Uterus (tissue), 4 donors: ENCODE results near the gene LRBA. TPM values are rescaled to one million over a fixed set of nuclear protein-coding genes. Genes with fewer than 3 reads are reported as not detected.

ENCODE experiments used
- DNase-seq, 2 donors: peaks; one replicate each; pipeline ENCODE4 v3.0.0-alpha.2; 2019 to 2020
- H3K27ac ChIP-seq, 2 donors: fragments of 200-600 bp; sonication (generic); 1 replicate in 1 of 2; 2 replicates in 1 of 2; pipeline ENCODE4 v1.5.1; 2016 to 2018
- H3K27me3 ChIP-seq, 2 donors: fragments of 200-600 bp; sonication (generic); one replicate each; pipeline ENCODE4 v1.5.1; 2018 to 2019; ENCODE audit warnings: control low read depth in 1 of 2
- H3K36me3 ChIP-seq, 2 donors: fragments of 200-600 bp; sonication (generic); one replicate each; pipeline ENCODE4 v1.5.1; 2019; ENCODE audit warnings: control low read depth in 1 of 2
- H3K4me1 ChIP-seq, 2 donors: fragments of 200-600 bp; sonication (generic); one replicate each; pipeline ENCODE4 v1.5.1; 2018 to 2019; ENCODE audit warnings: control low read depth in 1 of 2
- H3K4me3 ChIP-seq, 2 donors: fragments of 200-600 bp; sonication (generic); 1 replicate in 1 of 2; 2 replicates in 1 of 2; pipeline ENCODE4 v1.5.1; 2018 to 2019; ENCODE audit warnings: mild to moderate bottlenecking in 1 of 2
- H3K9me3 ChIP-seq, 2 donors: fragments of 200-600 bp; sonication (generic); one replicate each; pipeline ENCODE4 v1.5.1; 2019; ENCODE audit warnings: control low read depth in 1 of 2
- POLR2A ChIP-seq, 2 donors: fragments of 450-650 bp; IDR thresholded peaks; one replicate each; pipeline ENCODE4 v1.6.1; 2016; ENCODE audit warnings: antibody characterized with exemption in 2 of 2, mild to moderate bottlenecking in 1 of 2, moderate library complexity in 1 of 2
- intact Hi-C: fragments of 100-400 bp; cut with DNase I; formaldehyde crosslinking; loops from one replicate; pipeline ENCODE4 v1.15.1; 2023; ENCODE audit warnings: low total_unique reads
- total RNA-seq, 4 donors: library from RNA; depleted of rRNA in 3 of 4; stranded (reverse); fragments of >200 nt in 3 of 4; gene quantifications; one replicate each; pipeline versions ENCODE4 v1.1.0 to v1.2.4, GENCODE V29; 2014 to 2023
- TF ChIP-seq, protein P1 (sequence below), 4 experiments: fragments of 200-600 bp in 2 of 4; fragments of 450-650 bp in 2 of 4; sonication (generic) in 2 of 4; IDR thresholded peaks; one replicate each; pipeline ENCODE4 v1.5.1; 2016 to 2019; ENCODE audit warnings: antibody characterized with exemption in 4 of 4, mild to moderate bottlenecking in 2 of 4, moderate library complexity in 1 of 4
- donor health status: DM: yes; HTN: yes; CAD: no.

LRBA gene
- total RNA-seq, 4 donors from 2014 or later, result 32.0 to 126 (median 41.7) TPM

DNA sequence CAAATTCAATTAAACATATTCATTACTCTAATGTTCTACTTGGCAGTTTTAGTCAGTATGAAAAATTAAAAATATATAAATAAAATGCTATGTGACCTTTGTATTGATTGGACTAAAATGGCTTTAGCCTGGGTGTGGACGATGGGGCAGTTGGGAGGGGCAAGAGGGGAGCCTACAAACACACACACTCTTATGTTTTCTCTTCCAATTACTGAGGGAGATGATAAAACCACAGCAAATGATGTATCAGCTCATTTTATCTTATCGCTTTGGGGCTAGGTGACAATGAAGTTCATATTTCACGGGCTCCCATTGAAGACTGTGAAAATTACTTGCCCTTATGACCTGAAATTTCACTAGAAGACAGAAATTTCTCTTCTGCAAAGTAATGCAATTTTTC, 517.5 kb downstream of the LRBA start:
- H3K9me3 ChIP-seq, result no peaks in the 10 kb centered on the region
- no peak for DNase-seq
- H3K36me3 ChIP-seq, result no peaks in the 10 kb centered on the region
- no peaks in the 10 kb centered on the region for H3K4me1 ChIP-seq
- no peak for TF ChIP-seq POLR2A (IDR thresholded peaks at IDR 0.05)
- TF ChIP-seq, protein P1, sequence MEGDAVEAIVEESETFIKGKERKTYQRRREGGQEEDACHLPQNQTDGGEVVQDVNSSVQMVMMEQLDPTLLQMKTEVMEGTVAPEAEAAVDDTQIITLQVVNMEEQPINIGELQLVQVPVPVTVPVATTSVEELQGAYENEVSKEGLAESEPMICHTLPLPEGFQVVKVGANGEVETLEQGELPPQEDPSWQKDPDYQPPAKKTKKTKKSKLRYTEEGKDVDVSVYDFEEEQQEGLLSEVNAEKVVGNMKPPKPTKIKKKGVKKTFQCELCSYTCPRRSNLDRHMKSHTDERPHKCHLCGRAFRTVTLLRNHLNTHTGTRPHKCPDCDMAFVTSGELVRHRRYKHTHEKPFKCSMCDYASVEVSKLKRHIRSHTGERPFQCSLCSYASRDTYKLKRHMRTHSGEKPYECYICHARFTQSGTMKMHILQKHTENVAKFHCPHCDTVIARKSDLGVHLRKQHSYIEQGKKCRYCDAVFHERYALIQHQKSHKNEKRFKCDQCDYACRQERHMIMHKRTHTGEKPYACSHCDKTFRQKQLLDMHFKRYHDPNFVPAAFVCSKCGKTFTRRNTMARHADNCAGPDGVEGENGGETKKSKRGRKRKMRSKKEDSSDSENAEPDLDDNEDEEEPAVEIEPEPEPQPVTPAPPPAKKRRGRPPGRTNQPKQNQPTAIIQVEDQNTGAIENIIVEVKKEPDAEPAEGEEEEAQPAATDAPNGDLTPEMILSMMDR (IDR thresholded peaks at IDR 0.05), result no peak
- no peaks in the 10 kb centered on the region for H3K27me3 ChIP-seq
- H3K4me3 ChIP-seq, result no peak overlapping the region
- H3K27ac ChIP-seq, result no peak overlapping the region
- intact Hi-C loops, result no loop called here

DNA sequence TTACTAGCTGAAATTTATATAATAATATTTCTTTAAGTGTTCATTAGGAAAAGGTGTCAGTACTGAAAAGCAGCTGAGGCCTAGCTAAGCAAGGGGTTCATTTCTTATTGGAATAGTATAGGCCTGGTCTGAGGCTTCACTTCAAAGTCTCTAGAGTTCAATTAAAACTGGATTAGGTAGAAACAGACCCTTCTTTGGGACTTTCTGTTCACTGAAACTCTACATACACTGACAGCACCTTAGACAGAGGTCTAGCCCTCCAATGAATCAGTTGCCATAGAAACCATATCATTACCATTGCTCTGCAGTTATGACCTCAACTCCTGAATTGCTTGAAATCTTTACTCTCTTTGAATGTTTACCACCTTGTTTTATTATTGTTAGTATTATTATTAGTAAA, 519.5 kb downstream of the LRBA start:
- Histone ChIP-seq H3K36me3 (no peaks in the 10 kb centered on the region), H3K9me3 (no peaks in the 10 kb centered on the region), H3K4me1 (no peaks in the 10 kb centered on the region), H3K27me3 (no peaks in the 10 kb centered on the region), H3K4me3 (no peak overlapping the region), H3K27ac (no peak overlapping the region)
- intact Hi-C loops, result no loop called here
- TF ChIP-seq, protein P1 (IDR thresholded peaks at IDR 0.05), result no peak
- no peak for TF ChIP-seq POLR2A (IDR thresholded peaks at IDR 0.05)
- DNase-seq, result no peak

DNA sequence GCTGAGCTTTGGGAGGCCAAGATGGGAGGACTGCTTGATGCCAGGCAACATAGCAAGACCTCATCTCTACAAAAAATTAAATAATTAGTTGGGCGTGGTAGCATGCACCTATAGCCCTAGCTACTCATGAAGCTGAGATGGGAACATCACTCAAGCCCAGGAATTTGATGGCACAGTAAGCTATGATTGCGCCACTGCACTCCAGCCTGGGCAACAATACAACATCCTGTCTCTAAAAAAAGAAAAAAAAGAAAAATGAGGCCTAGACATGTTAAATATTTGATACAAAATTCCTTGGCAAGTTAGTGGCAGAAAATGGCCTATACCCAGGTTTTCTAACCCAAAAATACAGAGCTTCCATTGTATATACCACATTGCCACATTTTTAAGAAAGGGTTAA, 521.2 kb downstream of the LRBA start:
- Histone ChIP-seq H3K27ac (no peak overlapping the region), H3K4me1 (no peaks in the 10 kb centered on the region), H3K4me3 (no peak overlapping the region), H3K36me3 (no peaks in the 10 kb centered on the region), H3K27me3 (no peaks in the 10 kb centered on the region), H3K9me3 (no peaks in the 10 kb centered on the region)
- no peak for DNase-seq
- no peak for TF ChIP-seq POLR2A (IDR thresholded peaks at IDR 0.05)
- TF ChIP-seq, protein P1 (IDR thresholded peaks at IDR 0.05), result no peak
- intact Hi-C loops, result no loop called here

DNA sequence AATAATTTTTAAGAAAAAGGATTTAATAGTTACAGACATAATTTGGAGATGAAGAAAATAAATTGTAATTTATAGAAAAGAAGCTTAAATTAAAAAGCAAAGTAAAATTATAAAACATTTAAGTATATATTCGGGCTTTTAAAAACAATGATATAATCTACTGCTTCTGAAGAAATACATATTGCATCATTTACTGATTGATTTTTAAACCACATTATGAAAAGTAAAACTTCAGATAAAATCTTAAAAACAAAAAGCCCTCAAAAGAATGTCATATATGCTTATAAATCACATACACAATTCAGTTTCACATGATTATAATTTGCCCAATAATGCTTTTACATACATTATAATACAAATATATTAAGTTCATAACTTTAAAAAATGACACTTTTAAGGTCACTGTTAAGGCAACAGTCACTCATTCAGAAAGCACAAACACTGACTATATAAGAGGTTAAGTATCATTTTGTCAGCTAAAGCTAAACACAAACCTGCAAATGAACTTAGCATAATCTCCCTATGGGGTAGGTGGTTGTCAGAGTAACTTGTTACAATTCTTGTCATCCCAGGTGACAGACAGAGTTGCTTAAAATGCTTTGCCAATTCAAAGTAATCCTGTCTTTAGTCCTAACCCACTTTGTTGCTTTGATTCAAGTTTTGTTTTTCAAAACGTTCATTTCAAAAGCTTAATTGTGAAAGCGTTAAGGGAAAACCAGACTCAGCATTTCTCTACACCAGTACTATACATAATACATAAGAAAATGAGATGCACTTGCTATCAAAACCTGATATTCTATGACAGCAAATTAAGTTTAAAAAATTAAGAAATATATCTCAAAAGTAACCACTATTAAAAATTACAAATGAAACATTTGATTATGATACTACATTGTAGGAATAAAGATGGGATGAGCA, 523.7 kb downstream of the LRBA start:
- Histone ChIP-seq H3K4me3 (no peak overlapping the region), H3K27ac (no peak overlapping the region), H3K36me3 (no peaks in the 10 kb centered on the region), H3K9me3 (no peaks in the 10 kb centered on the region), H3K27me3 (no peaks in the 10 kb centered on the region), H3K4me1 (no peaks in the 10 kb centered on the region)
- TF ChIP-seq, protein P1 (IDR thresholded peaks at IDR 0.05), result no peak
- no peak for TF ChIP-seq POLR2A (IDR thresholded peaks at IDR 0.05)
- no peak for DNase-seq
- intact Hi-C loops, result no loop called here

DNA sequence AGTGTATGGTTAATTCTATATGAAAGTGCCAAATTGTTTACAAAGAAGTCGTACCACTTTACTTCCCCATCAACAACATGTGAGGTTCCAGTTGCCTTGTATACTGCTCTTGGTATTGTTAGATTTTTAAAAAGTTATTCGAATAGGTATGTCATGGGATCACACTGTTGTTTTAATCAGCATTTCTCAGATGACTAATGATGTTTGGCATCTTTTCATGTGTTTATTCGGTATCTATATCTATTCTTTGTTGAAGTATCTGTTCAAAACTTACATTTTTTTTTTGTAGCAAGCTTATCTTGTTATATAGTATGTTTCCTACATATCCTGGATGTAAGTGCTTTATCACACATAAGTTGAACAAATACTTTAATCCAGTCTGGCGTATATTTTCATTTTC, 532.5 kb downstream of the LRBA start:
- no peaks in the 10 kb centered on the region for H3K4me1 ChIP-seq
- H3K36me3 ChIP-seq, result peaks cover 0 to 5% of the 10 kb centered on the region in 2 donors
- intact Hi-C loops, result no loop called here
- no peak overlapping the region for H3K27ac ChIP-seq
- H3K9me3 ChIP-seq, result no peaks in the 10 kb centered on the region
- no peak overlapping the region for H3K4me3 ChIP-seq
- H3K27me3 ChIP-seq, result no peaks in the 10 kb centered on the region
- TF ChIP-seq, protein P1 (IDR thresholded peaks at IDR 0.05), result no peak
- TF ChIP-seq POLR2A (IDR thresholded peaks at IDR 0.05), result no peak
- no peak for DNase-seq
